ENCODE measurements around the gene NSD1. TPM values are rescaled to one million over a fixed set of nuclear protein-coding genes. Genes with fewer than 3 reads are reported as not detected.

Gene NSD1
- total and polyA plus RNA-seq, 9 of the 15 experiments (the other 6 are each of a cell fraction or from before 2014, with no cell fraction given), result 3.8 to 51.0 (median 24.7) TPM

- TF ChIP-seq ZKSCAN3 (CRISPR knock-in tag; IDR thresholded peaks at IDR 0.05), result no peak
- no peak for TF ChIP-seq SMARCC2 (IDR thresholded peaks at IDR 0.05; ENCODE audit: low read depth)
- TF ChIP-seq RERE (CRISPR knock-in tag; IDR thresholded peaks at IDR 0.05; ENCODE audit: borderline replicate concordance), result no peak
- TF ChIP-seq HBP1 (CRISPR knock-in tag; IDR thresholded peaks at IDR 0.05), result no peak
- TF ChIP-seq CBFA2T3 (IDR thresholded peaks at IDR 0.05), result 0 out of 2 replicates have a peak, but pooled peaks have one; percentile 5
- no peak for TF ChIP-seq BDP1 (IDR thresholded peaks at IDR 0.05; ENCODE audit: insufficient read depth, insufficient read length)
- peak; percentile 22; the same call in 1 of the 2 replicates for TF ChIP-seq POLR2G (IDR thresholded peaks at IDR 0.05; ENCODE audit: low read depth, low read length)
- TF ChIP-seq FIP1L1 (IDR thresholded peaks at IDR 0.05; ENCODE audit: low read depth, low read length, poor library complexity, severe bottlenecking), result no peak
- TF ChIP-seq GATAD2B (IDR thresholded peaks at IDR 0.05; ENCODE audit: borderline replicate concordance), result no peak
- TF ChIP-seq CCNT2 (IDR thresholded peaks at IDR 0.05; ENCODE audit: borderline replicate concordance, extremely low read depth, insufficient read length, low read depth, low read length), result no peak
- peak; percentile 30; the same call in 1 of the 2 replicates for TF ChIP-seq REST (IDR thresholded peaks at IDR 0.05; ENCODE audit: borderline replicate concordance)
- no peak for TF ChIP-seq REST (CRISPR knock-in tag; IDR thresholded peaks at IDR 0.05; ENCODE audit: low read depth)
Observed at GRCh38 chr5:177309351-177310191, 176.0 kb downstream of the NSD1 start (continued).

Measured in K562 (cell line).